ENCODE measurements around the gene PFKFB2.

Gene PFKFB2

DNA sequence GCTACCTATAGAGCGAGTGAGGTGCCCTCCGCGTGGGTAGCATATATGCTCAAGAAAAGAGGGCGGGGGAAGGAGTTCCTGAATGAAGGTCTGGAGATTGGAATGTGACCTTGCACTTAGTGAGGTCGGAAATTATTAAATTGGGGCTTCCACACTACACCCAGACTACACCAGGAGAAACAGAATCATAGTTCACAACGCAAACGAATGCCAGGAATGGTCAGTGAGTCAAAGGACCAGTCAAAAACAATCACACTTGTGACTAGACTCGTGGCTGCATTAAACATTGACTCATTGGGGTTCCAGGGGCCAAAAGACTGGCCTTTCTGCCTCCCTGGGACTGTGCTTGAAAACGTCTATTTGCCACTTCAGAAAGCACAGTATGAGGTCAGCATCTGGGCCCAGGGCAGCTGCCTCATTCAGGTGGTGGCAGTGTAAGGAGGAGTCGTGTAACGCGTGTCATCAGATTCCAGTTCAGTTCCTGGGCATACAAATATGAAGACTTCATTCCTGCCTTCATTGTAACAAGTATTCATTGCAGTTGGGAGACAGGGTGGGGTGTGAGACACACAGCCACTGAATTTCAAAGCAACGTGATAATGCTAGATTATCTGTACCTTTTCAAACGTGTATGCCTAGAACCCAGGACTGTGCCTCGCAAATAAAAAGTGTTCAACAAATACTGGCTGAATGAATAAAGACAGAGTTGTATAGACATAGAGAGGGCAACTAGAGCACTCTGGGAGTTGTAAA, 1.7 kb upstream of the PFKFB2 start, which contains the start of gene YOD1:
YOD1 (minus strand) TSS at position 18 of the 753 bp plus-strand sequence. CDS start 178 bp downstream, outside the sequence.
- H3K27me3 ChIP-seq (replicated peaks; ENCODE audit: insufficient read depth, low read length), result no peaks in the 10 kb centered on the region
- peak within 1 kb of the TSS; percentile 50 for H3K27ac ChIP-seq (ENCODE audit: low read length)
- TF ChIP-seq EZH2 (optimal IDR thresholded peaks at IDR 0.05; ENCODE audit: low read depth, low read length) (no peak), EZH2phosphoT487 (IDR thresholded peaks at IDR 0.05; ENCODE audit: low read length) (no peak)
- TF ChIP-seq, protein P1, sequence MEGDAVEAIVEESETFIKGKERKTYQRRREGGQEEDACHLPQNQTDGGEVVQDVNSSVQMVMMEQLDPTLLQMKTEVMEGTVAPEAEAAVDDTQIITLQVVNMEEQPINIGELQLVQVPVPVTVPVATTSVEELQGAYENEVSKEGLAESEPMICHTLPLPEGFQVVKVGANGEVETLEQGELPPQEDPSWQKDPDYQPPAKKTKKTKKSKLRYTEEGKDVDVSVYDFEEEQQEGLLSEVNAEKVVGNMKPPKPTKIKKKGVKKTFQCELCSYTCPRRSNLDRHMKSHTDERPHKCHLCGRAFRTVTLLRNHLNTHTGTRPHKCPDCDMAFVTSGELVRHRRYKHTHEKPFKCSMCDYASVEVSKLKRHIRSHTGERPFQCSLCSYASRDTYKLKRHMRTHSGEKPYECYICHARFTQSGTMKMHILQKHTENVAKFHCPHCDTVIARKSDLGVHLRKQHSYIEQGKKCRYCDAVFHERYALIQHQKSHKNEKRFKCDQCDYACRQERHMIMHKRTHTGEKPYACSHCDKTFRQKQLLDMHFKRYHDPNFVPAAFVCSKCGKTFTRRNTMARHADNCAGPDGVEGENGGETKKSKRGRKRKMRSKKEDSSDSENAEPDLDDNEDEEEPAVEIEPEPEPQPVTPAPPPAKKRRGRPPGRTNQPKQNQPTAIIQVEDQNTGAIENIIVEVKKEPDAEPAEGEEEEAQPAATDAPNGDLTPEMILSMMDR (IDR thresholded peaks at IDR 0.05; ENCODE audit: low read length), result no peak
- H3K4me2 ChIP-seq (ENCODE audit: low read depth, low read length), result peak within 1 kb of the TSS; percentile 69
- no peaks in the 10 kb centered on the region for H3K9me2 ChIP-seq (replicated peaks; ENCODE audit: insufficient read depth, low read length)
- peaks cover 38% of the 10 kb centered on the region for H3F3A ChIP-seq (ENCODE audit: insufficient read depth, low read length)
- H3K9ac ChIP-seq (ENCODE audit: low read length), result peak within 1 kb of the TSS; percentile 82
- H4K20me1 ChIP-seq (ENCODE audit: insufficient read depth, low read length), result no peaks in the 10 kb centered on the region
- H2AFZ ChIP-seq (ENCODE audit: low read length), result peak within 1 kb of the TSS; percentile 83
- DNase-seq, result no peak
- H3K4me3 ChIP-seq (ENCODE audit: low read length), result peak within 1 kb of the TSS; percentile 94
- peaks cover 33% of the 10 kb centered on the region for H3K4me1 ChIP-seq (ENCODE audit: low read length)
- H3K36me3 ChIP-seq (replicated peaks; ENCODE audit: insufficient read depth, low read length), result peaks cover 8% of the 10 kb centered on the region; the same call in 1 of the 2 replicates
- H3K79me2 ChIP-seq (ENCODE audit: low read length), result peaks cover 44% of the 10 kb centered on the region
- H3K9me3 ChIP-seq (replicated peaks; ENCODE audit: insufficient read depth, low read length), result no peaks in the 10 kb centered on the region

DNA sequence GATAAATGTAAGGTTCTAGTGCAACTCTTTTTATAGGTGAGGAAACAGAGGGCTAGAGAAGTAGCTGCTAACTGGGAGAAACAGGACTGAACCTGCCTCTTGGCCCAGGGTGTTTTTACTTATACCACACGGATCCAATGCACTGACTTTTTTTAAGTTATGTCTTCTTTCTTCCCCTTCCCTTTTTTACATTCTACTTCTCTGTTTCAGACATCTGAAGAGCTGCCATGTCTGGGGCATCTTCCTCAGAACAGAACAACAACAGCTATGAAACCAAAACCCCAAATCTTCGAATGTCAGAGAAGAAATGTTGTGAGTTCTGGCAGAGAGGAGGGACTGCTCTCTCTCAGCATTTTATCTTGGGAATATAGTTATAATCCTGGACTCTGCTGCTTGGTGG, 1.4 kb downstream of the PFKFB2 start:
- Histone ChIP-seq H3K9me2 (replicated peaks; ENCODE audit: insufficient read depth, low read length) (no peaks in the 10 kb centered on the region), H3K4me1 (ENCODE audit: low read length) (peaks cover 38% of the 10 kb centered on the region), H3F3A (ENCODE audit: insufficient read depth, low read length) (peaks cover 52% of the 10 kb centered on the region), H3K36me3 (replicated peaks; ENCODE audit: insufficient read depth, low read length) (0 out of 2 replicates have a peak, but pooled peaks cover under 1% of the 10 kb centered on the region), H2AFZ (ENCODE audit: low read length) (peak overlapping the region; percentile 3; the same call in 1 of the 2 replicates), H3K9me3 (replicated peaks; ENCODE audit: insufficient read depth, low read length) (no peaks in the 10 kb centered on the region), H3K27me3 (replicated peaks; ENCODE audit: insufficient read depth, low read length) (no peaks in the 10 kb centered on the region), H3K27ac (ENCODE audit: low read length) (peak overlapping the region; percentile 19; the same call in 1 of the 2 replicates), H3K9ac (ENCODE audit: low read length) (peak overlapping the region; percentile 8; the same call in 1 of the 2 replicates), H3K4me2 (ENCODE audit: low read depth, low read length) (peak overlapping the region; percentile 41), H3K4me3 (ENCODE audit: low read length) (peak overlapping the region; percentile 1; the same call in 1 of the 2 replicates), H4K20me1 (ENCODE audit: insufficient read depth, low read length) (no peaks in the 10 kb centered on the region), H3K79me2 (ENCODE audit: low read length) (peaks cover 13% of the 10 kb centered on the region)
- TF ChIP-seq EZH2 (optimal IDR thresholded peaks at IDR 0.05; ENCODE audit: low read depth, low read length) (no peak), EZH2phosphoT487 (IDR thresholded peaks at IDR 0.05; ENCODE audit: low read length) (no peak)
- TF ChIP-seq, protein P1 (IDR thresholded peaks at IDR 0.05; ENCODE audit: low read length), result no peak
- DNase-seq, result peak; percentile 35

DNA sequence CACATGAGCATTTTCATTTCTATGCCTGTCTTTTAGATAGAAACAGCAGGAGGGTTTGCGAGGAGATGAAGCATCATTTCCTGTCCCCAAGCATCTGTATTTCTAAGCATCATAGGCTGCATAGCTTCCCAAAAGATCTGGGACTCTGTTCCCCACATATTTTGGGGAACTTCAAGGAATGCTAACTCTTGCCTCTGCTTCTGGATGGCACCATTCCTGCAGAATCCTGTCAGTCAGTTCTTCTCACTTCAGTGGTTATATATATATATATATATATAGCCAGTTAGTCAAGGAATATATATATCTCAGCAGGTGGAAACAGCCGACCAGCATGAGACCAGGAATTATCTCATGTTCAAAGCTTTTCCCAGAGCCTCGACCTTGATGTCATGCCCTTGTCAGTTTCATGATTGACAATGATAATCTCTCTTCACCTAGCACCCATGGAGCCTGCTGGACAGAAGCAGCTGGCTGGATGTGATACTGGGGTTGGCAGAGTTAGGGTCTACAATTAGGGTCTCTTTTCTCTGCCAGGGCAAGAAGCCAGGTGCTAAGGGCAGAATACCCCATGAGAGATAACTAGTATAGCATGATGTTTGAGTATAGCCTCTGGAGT, 2.4 kb downstream of the PFKFB2 start:
- no peak overlapping the region for H3K4me3 ChIP-seq (ENCODE audit: low read length)
- no peaks in the 10 kb centered on the region for H4K20me1 ChIP-seq (ENCODE audit: insufficient read depth, low read length)
- TF ChIP-seq EZH2phosphoT487 (IDR thresholded peaks at IDR 0.05; ENCODE audit: low read length) (no peak), EZH2 (optimal IDR thresholded peaks at IDR 0.05; ENCODE audit: low read depth, low read length) (no peak)
- TF ChIP-seq, protein P1 (IDR thresholded peaks at IDR 0.05; ENCODE audit: low read length), result no peak
- peaks cover 47% of the 10 kb centered on the region for H3F3A ChIP-seq (ENCODE audit: insufficient read depth, low read length)
- H3K9me2 ChIP-seq (replicated peaks; ENCODE audit: insufficient read depth, low read length), result no peaks in the 10 kb centered on the region
- DNase-seq, result no peak
- H3K9ac ChIP-seq (ENCODE audit: low read length), result no peak overlapping the region
- no peak overlapping the region for H3K4me2 ChIP-seq (ENCODE audit: low read depth, low read length)
- H3K27ac ChIP-seq (ENCODE audit: low read length), result no peak overlapping the region
- H3K36me3 ChIP-seq (replicated peaks; ENCODE audit: insufficient read depth, low read length), result no peaks in the 10 kb centered on the region
- H3K27me3 ChIP-seq (replicated peaks; ENCODE audit: insufficient read depth, low read length), result no peaks in the 10 kb centered on the region
- H3K4me1 ChIP-seq (ENCODE audit: low read length), result peaks cover 40% of the 10 kb centered on the region
- no peaks in the 10 kb centered on the region for H3K9me3 ChIP-seq (replicated peaks; ENCODE audit: insufficient read depth, low read length)
- peaks cover 3% of the 10 kb centered on the region for H3K79me2 ChIP-seq (ENCODE audit: low read length)
- H2AFZ ChIP-seq (ENCODE audit: low read length), result no peak overlapping the region
